OCI-LY1 (cell line): ENCODE results near the gene FAT4.

Experiments used
- H2AFZ ChIP-seq: fragments of 200-600 bp; sonication (generic), shearing (Covaris generic); 2 replicates; pipeline ENCODE4 v1.6.0; 2014; ENCODE audit warnings: antibody characterized with exemption, mild to moderate bottlenecking, low read length
- H3F3A ChIP-seq: fragments of 200-600 bp; sonication (generic), shearing (Covaris generic); 2 replicates; pipeline ENCODE4 v1.6.0; 2014; ENCODE audit warnings: mild to moderate bottlenecking, antibody characterized with exemption, low read length, moderate library complexity; ENCODE audit not compliant: insufficient read depth
- H3K27ac ChIP-seq: fragments of 200-600 bp; sonication (generic); 2 replicates; pipeline ENCODE4 v1.5.1; 2014; ENCODE audit warnings: low read length, mixed run types, mild to moderate bottlenecking, low read depth; ENCODE audit not compliant: poor library complexity, severe bottlenecking
- H3K27me3 ChIP-seq: fragments of 200-600 bp; sonication (generic); 2 replicates; pipeline ENCODE4 v1.6.0; 2014; ENCODE audit warnings: antibody characterized with exemption, mild to moderate bottlenecking, low read length, moderate library complexity; ENCODE audit not compliant: insufficient read depth
- H3K36me3 ChIP-seq: fragments of 200-600 bp; sonication (generic); 2 replicates; pipeline ENCODE4 v1.6.1; 2014; ENCODE audit warnings: mild to moderate bottlenecking, antibody characterized with exemption, low read length, moderate library complexity, mixed read lengths; ENCODE audit not compliant: insufficient read depth
- H3K4me1 ChIP-seq: fragments of 200-600 bp; sonication (generic); 2 replicates; pipeline ENCODE4 v1.5.1; 2014; ENCODE audit warnings: mild to moderate bottlenecking, low read length, moderate library complexity; ENCODE audit not compliant: insufficient read depth, severe bottlenecking
- H3K4me2 ChIP-seq: fragments of 200-600 bp; sonication (generic), shearing (Covaris generic); 2 replicates; pipeline ENCODE4 v1.6.1; 2014; ENCODE audit warnings: low read length
- H3K4me3 ChIP-seq: fragments of 200-600 bp; sonication (generic); 2 replicates; pipeline ENCODE4 v1.5.1; 2014; ENCODE audit warnings: low read length, low read depth, mild to moderate bottlenecking, mixed read lengths; ENCODE audit not compliant: poor library complexity, severe bottlenecking
- H3K79me2 ChIP-seq: fragments of 200-600 bp; shearing (Covaris generic); 2 replicates; pipeline ENCODE4 v1.6.1; 2016; ENCODE audit warnings: mixed run types, low read length, mixed read lengths; ENCODE audit not compliant: insufficient read depth
- H3K9ac ChIP-seq: fragments of 200-600 bp; sonication (generic), shearing (Covaris generic); 2 replicates; pipeline ENCODE4 v1.6.1; 2014; ENCODE audit warnings: mild to moderate bottlenecking, low read length, mixed read lengths
- H3K9me2 ChIP-seq: fragments of 200-600 bp; sonication (generic), shearing (Covaris generic); 2 replicates; pipeline ENCODE4 v1.6.1; 2014; ENCODE audit warnings: low read depth, mild to moderate bottlenecking, low read length, mixed read lengths
- H3K9me3 ChIP-seq: fragments of 200-600 bp; shearing (Covaris generic); 2 replicates; pipeline ENCODE4 v1.6.1; 2014; ENCODE audit warnings: low read length, mixed read lengths
- H4K20me1 ChIP-seq: fragments of 200-600 bp; sonication (generic), shearing (Covaris generic); 2 replicates; pipeline ENCODE4 v1.6.0; 2016; ENCODE audit warnings: mild to moderate bottlenecking, low read length; ENCODE audit not compliant: insufficient read depth
- CTCF ChIP-seq: fragments of 200-600 bp; sonication (generic), shearing (Covaris generic); IDR thresholded peaks from 2 replicates; pipeline ENCODE4 v1.5.1; 2017; ENCODE audit warnings: mild to moderate bottlenecking, antibody characterized with exemption, low read length, moderate library complexity, mixed read lengths
- EZH2 ChIP-seq: fragments of 200-600 bp; sonication (generic), shearing (Covaris generic); IDR thresholded peaks from 2 replicates; pipeline ENCODE4 v1.8.0; 2017; ENCODE audit warnings: borderline replicate concordance, mixed run types, mild to moderate bottlenecking, antibody characterized with exemption, low read length, moderate library complexity, mixed read lengths

The FAT4 gene

DNA sequence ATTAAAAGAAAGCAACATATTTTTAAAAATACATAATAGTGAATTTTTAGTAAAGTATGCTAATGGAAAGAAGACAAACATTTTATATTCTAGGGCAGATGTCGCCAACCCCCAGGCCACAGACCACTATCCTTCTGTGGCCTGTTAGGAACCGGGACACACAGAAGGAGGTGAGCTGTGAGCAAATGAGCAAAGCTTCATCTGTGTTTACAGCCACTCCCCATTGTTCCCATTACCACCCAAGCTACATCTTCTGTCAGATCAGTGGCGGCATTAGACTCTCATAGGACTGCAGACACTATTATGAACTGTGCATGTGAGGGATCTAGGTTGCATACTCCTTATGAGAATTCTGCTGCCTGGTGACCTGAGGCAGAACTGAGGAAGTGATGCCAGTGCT is 37.0 kb upstream of the FAT4 start:
- no peaks in the 10 kb centered on the region for H3K27me3 ChIP-seq
- H3K9ac ChIP-seq = no peak overlapping the region
- no peak overlapping the region for H3K4me3 ChIP-seq
- TF ChIP-seq EZH2 (no peak), CTCF (no peak)
- no peaks in the 10 kb centered on the region for H3K36me3 ChIP-seq
- no peaks in the 10 kb centered on the region for H3K9me2 ChIP-seq
- no peak overlapping the region for H3K4me2 ChIP-seq
- H4K20me1 ChIP-seq = no peaks in the 10 kb centered on the region
- no peak overlapping the region for H3K27ac ChIP-seq
- H3K4me1 ChIP-seq = no peaks in the 10 kb centered on the region
- no peak overlapping the region for H2AFZ ChIP-seq
- no peaks in the 10 kb centered on the region for H3K9me3 ChIP-seq
- no peaks in the 10 kb centered on the region for H3F3A ChIP-seq
- no peaks in the 10 kb centered on the region for H3K79me2 ChIP-seq

DNA sequence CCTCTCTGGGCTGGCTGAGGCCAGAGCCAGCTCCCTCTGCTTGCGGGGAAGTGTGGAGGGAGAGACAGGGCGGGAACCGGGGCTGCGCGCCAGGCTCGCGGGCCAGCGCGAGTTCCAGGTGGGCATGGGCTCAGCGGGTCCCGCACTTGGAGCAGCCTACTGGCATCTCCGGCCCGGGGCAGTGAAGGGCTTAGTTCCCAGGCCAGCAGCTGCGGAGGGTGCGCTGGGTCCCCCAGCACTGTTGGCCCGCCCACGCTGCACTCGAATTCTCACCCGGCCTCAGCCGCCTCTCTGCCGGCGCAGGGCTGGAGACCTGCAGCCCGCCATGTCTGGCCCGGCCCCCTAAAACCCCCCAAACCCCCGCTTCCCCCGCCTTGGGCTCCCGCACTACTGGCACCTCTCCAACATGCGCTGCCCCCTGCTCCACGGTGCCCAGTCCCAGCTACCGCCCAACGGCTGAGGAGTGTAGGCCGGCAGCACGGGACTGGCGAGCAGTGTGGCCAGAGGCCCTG is 33.8 kb upstream of the FAT4 start:
- Histone ChIP-seq H3K4me3 (no peak overlapping the region), H3F3A (no peaks in the 10 kb centered on the region), H3K9me2 (no peaks in the 10 kb centered on the region), H3K27ac (no peak overlapping the region), H4K20me1 (no peaks in the 10 kb centered on the region), H3K27me3 (no peaks in the 10 kb centered on the region), H3K36me3 (no peaks in the 10 kb centered on the region), H3K79me2 (no peaks in the 10 kb centered on the region), H3K9me3 (no peaks in the 10 kb centered on the region), H3K9ac (no peak overlapping the region), H3K4me2 (no peak overlapping the region), H3K4me1 (no peaks in the 10 kb centered on the region), H2AFZ (no peak overlapping the region)
- TF ChIP-seq CTCF (no peak), EZH2 (no peak)

GRCh38 chr4:125283707-125284279 is 31.0 kb upstream of the FAT4 start:
- no peak overlapping the region for H2AFZ ChIP-seq

More at GRCh38 chr4:125283707-125284279, 31.0 kb upstream of the FAT4 start:
- Histone ChIP-seq H3K27ac (no peak overlapping the region), H3K4me3 (no peak overlapping the region), H3K36me3 (no peaks in the 10 kb centered on the region), H4K20me1 (no peaks in the 10 kb centered on the region), H3F3A (no peaks in the 10 kb centered on the region), H3K79me2 (no peaks in the 10 kb centered on the region), H3K9me2 (no peaks in the 10 kb centered on the region), H3K27me3 (no peaks in the 10 kb centered on the region), H3K9me3 (no peaks in the 10 kb centered on the region), H3K9ac (no peak overlapping the region), H3K4me1 (no peaks in the 10 kb centered on the region), H3K4me2 (no peak overlapping the region)
- TF ChIP-seq EZH2 (no peak), CTCF (peak; percentile 67)
